ENCODE data around the gene THSD7B.

THSD7B gene

DNA sequence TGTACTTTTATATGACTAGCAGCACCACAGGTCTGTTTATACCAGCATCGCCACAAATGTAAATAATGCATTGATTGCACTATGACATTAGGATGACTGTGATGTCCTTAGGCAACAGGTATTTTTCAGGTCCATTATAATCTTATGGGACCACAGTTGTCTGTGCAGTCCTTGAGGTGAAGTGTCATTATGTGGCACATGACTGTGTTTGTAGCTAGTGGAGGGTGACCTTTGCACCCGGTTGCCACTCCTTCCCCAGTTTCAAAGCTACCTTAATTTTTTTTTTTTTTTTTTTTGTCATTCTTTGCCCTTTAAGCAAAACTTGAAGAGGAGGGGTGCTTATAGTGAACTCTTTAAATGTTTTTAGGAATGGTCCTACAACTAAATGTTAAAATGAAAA lies 386.4 kb downstream of the THSD7B start:
- no peak for DNase-seq (ENCODE audit: low read depth in 2 of 2, low spot score in 1 of 2)

DNA sequence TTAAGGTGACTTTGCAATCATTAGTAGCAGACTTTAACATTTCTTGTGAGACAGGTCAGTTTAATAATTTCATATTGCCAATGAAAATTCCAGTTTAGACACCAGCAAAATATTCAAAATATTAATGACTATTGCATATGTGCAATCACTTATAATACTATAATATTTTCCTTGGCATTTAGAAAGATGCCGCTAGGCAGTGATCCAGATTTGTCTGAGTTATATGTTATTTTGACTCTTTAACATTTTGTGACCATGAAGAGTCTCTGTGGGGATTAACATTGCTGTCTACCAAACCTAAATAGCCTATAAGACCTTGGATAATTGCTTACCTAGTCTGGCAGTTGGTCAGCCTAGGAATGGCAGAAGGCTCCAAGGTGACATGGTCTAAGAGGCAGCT lies 389.6 kb downstream of the THSD7B start:
- no peak for DNase-seq (ENCODE audit: low read depth in 2 of 2, low spot score in 1 of 2)

DNA sequence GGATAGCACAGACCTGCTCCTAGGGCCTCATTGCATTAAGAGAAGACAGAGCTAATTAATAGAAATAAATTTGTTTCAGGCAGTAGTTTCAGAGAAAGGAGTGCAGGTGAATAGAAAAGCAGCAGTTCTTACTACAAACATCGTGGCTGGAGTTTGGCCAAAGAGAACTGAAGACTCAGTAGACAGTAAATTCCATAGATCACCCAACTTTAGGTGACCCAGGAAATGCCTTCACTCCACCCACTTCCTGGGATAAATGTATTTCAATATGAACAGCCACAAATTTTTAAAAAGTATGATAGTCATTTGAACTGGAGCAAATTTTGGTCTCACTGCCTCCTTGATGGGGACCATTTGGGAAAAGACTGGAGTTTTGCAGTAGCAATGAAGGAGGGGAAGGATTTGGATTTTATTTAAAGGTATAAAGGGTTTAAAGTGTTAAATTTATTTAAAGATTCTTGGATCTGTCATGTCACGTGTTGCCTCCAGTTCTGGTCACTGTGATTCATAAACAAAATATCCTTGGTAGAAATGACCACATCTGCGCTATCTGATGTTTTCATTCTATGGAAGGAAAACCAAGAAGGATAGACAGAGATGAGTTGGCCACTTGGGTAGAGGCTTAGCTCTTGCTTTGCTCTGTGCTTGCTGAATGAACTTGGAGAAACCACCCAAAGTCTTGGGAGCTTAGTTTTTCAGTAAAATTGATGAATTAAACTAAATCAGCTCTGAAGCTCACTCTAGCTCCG lies 390.2 kb downstream of the THSD7B start:
- no peak for DNase-seq (ENCODE audit: low read depth in 2 of 2, low spot score in 1 of 2)

DNA sequence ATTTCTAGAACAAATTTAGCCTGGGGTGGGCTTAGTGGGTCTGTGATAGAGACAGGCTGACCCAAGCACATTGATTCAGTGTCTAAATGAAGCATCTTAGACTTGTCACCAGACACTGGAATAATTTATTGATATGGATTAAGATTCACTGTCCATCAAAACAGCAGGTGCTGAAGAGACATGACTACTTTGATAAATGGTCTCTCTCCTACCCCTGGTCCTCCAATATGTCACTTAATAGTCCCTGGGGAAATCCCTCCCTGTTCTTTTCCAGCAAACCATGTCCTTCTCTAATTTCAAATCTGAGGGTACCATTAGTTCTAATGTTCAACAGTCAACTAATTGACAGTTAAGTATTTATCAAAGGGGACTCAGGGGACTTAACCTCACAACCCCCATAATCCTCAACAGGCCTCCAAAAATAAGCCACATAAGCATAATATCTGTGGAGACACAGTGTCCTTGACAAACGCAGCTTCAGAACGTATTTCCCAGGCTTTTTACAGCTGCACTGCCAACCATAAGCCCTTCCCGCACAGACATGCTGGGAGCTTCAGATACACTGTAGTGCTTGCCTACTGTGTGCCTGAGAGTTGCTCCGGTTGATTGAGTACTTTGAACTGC lies 391.0 kb downstream of the THSD7B start:
- DNase-seq (ENCODE audit: low read depth in 2 of 2, low spot score in 1 of 2) = no peak

DNA sequence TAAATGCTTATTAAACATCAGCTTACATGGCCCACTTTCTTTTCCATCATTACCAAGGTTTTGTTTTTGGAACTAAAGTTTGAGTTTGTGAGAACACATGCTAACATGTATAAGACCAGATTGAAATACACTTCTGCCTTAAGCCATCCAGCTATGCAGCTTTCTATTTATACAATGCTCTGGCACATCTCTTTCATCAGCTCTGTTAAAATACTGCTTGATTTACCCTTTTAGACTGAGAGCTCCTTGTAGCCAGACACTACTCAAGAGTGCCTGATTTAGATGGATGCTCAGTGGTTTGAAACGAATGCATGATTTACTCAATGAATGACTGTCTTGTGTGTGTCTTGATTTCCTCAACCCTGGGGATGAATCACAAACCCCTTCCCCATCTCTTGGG lies 392.5 kb downstream of the THSD7B start:
- no peak for DNase-seq (ENCODE audit: low read depth in 2 of 2, low spot score in 1 of 2)

DNA sequence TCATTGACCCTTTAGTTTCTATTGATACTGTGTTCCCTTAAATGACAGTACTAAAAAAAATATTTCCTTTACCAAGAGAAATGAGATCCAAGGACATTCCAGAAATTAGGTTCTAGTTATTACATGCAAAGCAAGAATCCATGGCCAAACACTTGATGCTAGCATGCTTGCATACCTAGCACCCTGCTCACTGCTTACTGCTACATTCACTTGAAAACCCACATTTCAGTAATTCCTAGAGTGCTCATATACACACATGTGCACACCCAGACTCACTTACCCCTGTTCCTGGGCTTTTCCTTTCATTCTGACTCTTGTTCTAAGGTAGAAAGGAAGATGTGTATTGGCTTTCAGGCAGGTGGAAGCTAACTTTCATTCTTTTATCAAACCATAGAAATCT lies 395.9 kb downstream of the THSD7B start:
- no peak for DNase-seq (ENCODE audit: low read depth in 2 of 2, low spot score in 1 of 2)

DNA sequence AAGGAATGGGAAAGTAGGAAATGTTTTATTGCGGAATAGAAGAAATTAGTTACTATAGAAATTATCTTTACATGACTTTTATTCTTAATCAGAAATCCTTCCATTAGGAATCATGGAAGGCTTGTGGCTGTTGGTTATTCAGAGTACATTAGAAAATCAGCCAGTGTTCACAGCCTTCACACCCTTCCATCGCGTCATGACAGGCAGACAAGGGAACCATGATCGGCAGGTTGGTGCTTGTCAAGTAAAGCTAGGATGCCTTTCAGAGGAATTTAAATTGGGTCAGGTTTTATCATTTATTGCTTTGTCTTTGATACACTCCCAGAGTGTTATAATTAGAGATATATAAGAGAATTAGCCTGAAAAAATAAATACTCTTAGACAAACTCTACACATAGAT lies 400.6 kb downstream of the THSD7B start:
- DNase-seq (ENCODE audit: low read depth in 2 of 2, low spot score in 1 of 2) = no peak

DNA sequence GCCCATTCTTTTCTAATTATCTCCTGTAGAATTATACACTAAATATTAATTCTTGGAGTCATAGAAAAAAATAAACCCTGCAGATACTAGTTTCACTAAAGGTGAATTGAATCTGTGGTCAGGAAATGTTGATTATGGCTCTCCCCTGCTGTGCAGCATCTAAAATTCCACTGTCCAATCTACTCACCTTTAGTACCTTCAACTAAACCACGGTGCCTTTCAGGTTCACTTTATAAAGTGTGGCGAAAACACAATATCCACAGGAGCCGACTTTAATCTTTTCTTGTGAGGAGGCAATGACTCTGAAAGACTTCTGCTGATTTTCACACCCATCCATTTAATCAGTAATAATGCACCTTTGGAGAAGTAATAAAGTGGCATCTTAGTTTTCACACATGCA lies 402.3 kb downstream of the THSD7B start:
- no peak for DNase-seq (ENCODE audit: low read depth in 2 of 2, low spot score in 1 of 2)

DNA sequence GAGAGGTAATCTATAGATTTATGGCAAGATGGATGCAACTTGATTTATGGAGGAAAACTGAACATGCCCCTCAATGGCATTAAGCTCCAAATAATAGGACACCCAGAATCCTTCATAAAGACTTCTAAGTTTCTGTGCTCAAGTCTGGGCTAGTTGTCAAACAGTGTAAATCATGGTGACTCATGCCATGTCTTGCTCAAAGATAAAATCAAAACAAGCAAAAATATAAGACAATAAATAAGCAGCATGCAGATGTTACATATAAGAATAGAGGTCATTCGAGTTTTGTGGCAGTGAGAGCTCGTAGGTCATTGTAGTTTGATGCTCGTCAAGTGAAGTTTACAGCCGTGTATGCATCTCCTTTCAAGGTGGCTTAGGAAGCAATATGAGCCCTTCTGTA lies 403.2 kb downstream of the THSD7B start:
- no peak for DNase-seq (ENCODE audit: low read depth in 2 of 2, low spot score in 1 of 2)

DNA sequence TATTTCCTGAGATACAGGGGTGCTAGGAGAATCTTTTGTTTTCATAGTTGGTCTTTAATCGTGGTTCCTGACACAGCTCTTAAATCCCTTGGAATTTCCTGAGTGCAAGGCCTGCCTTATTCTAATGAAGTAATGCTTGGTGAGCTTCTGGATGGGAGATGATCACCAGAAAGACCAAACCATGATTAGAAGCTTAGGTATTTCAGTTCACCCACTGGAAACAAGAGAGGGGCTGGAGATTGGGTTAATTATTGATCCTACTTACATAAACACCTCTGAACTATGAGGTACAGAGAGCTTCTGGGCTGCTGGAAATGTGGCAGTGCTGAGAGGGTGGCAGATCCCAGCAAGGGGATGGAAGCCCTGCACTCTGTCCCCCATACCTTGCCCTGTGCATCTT lies 406.8 kb downstream of the THSD7B start:
- no peak for DNase-seq (ENCODE audit: low read depth in 2 of 2, low spot score in 1 of 2)

DNA sequence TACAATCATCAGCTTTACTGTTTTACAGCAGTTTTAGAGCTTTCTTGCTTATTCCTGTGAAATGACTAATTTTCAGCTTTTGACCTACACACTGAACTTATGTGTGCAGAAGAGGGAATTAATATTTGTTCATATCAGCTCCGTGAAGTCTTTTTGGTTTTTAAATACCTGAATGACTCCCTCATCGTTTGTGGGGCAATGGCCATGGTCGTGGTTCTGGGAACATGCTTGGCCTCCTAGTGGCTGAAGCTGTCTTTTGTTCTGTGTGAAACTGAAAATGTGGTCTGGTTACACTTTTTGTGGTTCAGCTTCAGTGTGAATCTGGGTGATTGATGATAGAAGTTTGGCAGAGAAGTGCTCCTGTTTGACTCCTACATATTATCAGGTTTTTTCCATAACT lies 408.1 kb downstream of the THSD7B start:
- DNase-seq (ENCODE audit: low read depth in 2 of 2, low spot score in 1 of 2) = no peak

DNA sequence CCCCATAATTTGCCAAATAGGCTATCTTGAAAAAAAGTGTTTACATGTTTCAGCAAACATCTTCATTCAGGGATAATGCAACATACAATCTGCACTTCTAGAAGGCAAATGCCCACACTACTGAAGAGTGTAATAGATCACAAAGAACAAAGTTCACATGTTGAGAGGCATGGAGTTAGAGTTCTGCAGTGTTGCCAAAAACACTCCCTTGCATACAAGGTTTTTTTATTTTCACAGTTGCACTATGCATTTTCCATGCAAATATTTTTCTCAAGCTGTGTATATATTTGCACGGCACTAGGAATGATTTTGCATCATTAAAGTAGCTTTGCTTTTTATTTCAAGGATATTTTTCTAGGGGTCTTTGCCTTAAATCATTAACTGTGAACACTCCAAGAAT lies 409.9 kb downstream of the THSD7B start:
- DNase-seq (ENCODE audit: low read depth in 2 of 2, low spot score in 1 of 2) = no peak

DNA sequence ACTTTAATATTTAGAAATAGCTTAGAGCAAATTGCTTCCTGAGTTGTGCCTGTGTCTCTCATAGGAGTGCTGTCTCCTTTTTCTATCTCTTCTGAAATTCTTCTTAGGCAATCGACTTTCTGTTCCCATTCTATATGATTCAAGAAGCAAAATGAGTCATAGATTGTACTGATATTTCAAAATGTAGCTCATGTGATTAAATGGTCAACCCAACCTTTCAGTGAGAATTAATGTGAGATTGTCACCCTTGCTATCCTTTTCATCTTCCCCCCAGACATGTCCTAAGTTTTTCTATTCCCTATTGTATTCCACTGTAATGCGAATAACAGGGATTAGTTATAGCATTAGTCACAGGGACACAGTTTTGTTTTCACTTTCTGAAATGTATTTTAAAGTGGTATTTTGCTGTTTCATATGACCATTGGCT lies 413.6 kb downstream of the THSD7B start:
- DNase-seq (ENCODE audit: low read depth in 2 of 2, low spot score in 1 of 2) = no peak

DNA sequence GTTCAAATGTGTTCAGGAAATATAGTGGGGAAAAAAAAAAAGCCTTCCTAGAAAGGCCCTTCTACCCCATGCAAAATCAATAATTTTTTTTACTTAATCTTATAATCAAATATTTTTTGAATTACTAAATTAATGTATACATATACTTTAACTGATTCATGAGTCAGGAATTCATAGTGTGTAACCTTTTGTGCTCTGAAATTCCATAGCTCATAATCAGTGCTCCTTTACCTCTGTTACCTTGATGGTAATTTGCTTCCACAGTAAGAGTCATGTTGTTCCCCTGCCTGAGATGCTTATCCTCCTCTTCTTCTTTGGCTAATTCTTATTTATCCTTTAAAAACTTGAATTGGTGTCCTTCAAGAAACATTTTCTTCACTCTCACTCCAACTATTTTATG lies 414.2 kb downstream of the THSD7B start:
- no peak for DNase-seq (ENCODE audit: low read depth in 2 of 2, low spot score in 1 of 2)

DNA sequence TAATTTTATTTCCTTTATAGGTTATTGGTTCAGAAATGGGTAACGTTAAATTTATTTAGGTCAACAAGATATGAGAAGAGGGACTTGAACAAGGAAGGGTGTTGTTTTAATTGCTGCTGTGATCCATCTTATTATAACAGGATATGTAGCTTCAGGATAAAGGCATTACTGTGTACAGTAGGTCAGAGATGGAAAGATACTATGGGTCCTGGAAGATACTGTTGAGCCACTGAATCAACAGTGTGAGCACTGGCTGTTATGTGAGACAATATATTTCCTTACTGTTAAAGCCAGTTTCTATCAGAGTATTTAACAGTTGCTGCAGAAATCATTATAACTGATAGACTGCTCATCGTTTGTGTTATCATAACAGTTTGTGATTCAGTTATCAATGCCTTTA lies 414.7 kb downstream of the THSD7B start:
- no peak for DNase-seq (ENCODE audit: low read depth in 2 of 2, low spot score in 1 of 2)

DNA sequence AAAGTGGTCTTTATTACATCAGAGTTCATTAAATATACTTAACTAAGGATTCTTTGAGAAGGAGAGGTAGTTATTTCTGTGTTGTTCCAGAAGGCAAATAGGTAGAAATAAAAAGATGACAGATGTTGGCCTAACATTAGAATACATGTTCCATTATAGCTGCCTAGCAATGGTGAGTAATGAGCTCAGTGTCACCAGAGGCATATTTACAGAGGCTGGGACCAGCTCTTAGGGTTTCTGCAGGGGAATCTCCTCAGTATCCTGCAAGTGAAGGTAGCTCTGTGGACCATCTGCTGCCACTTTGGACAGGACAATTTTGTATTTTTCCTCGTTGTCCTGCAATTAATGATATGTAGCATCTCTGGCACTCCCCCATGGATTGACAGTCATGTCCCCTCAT lies 416.0 kb downstream of the THSD7B start:
- no peak for DNase-seq (ENCODE audit: low read depth in 2 of 2, low spot score in 1 of 2)

DNA sequence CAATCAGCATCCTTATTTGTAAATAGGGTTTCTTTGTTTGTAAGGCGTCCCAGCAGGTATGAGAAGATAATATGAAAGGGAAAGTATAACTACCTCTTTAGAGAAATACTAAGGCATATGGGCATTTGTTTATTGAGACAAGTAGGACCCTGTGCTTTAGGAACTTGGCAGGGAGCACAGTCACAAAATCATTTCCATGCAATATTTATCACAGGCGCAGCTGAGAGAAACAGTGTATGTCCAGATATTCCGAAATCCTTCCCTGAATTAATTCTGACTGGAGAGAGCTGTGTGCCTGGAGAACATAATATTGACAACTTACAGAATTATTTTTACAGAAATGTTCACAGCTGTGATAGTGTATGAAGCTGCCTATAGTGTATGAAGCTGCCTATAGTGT lies 416.7 kb downstream of the THSD7B start:
- DNase-seq (ENCODE audit: low read depth in 2 of 2, low spot score in 1 of 2) = no peak

DNA sequence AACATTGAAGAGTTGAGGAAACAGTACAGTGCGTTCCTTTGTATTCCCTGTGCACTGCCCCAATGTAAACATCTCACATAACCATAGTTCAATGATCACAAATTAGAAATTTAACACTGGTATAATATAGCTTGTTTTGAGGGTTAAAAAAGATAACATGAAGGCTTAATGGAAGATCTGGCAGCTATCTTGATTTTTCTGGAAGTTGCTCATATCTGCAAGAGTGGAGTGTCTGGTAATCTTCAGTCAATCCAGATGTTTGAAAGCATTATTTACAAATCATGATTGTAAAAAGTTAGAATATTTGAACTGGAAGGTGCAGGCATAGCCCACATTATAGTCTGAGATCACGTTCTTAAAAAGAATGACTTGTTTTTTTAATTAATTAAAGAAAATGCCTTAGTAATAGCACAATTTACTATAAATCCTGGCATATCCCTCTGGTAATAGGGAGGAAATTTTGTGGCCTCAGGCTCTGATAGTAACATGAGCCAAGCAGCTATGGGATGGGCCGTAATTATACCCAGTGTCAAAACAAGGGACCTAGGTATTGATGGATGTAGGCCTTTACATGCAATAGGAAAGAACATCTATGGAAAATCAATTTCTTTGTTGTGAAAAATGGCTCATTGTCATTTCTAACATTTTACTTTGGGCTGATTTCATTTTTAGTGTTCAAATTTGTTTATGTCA lies 418.0 kb downstream of the THSD7B start:
- DNase-seq (ENCODE audit: low read depth in 2 of 2, low spot score in 1 of 2) = no peak

DNA sequence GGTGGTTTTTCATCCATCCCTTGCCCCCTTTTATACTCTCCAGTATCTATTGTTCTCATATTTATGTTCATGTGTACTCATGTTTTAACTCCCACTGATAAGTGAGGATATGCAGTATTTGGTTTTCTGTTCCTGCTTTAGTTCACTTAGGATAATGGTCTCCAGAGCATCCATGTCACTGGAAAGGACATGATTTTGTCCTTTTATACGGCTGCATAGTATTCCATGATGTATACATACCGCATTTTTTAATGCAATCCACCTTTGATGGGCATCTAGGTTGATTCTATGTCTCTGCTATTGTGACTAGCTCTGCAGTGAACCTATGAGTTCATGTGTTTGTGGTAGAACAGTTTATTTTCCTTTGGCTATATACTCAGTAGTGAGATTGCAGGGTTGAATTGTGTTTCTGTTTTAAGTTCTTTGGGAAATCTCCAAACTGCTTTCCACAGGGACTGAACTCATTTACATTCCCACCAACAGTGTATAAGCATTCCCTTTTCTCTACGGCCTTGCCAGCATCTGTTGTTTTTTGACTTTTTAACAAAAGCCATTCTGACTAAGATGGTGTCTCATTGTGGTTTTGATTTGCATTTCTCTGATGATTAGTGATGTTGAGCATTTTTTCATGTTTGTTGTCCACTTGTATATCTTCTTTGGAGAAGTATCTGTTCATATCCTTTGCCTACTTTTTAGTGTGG lies 420.2 kb downstream of the THSD7B start:
- no peak for DNase-seq (ENCODE audit: low read depth in 2 of 2, low spot score in 1 of 2)

DNA sequence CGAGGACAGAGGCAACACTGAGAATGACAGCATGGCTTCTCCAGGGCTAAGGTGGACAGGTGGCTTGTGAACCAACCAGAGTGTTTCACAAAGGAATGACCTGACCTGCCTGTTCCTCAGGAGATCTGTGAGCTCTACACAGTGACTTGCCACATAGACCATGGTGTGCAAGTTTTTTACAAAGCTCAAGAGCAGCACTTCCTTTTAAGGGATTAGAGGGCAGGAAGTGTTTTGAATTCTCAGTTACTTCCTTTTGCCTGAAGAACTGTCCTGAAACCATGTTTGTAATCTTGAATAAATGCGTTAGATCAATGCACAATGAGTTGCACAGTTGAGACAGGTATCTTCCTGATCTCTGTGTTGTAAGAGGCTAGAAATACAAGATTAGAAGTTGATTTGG lies 421.9 kb downstream of the THSD7B start:
- DNase-seq (ENCODE audit: low read depth in 2 of 2, low spot score in 1 of 2) = no peak

DNA sequence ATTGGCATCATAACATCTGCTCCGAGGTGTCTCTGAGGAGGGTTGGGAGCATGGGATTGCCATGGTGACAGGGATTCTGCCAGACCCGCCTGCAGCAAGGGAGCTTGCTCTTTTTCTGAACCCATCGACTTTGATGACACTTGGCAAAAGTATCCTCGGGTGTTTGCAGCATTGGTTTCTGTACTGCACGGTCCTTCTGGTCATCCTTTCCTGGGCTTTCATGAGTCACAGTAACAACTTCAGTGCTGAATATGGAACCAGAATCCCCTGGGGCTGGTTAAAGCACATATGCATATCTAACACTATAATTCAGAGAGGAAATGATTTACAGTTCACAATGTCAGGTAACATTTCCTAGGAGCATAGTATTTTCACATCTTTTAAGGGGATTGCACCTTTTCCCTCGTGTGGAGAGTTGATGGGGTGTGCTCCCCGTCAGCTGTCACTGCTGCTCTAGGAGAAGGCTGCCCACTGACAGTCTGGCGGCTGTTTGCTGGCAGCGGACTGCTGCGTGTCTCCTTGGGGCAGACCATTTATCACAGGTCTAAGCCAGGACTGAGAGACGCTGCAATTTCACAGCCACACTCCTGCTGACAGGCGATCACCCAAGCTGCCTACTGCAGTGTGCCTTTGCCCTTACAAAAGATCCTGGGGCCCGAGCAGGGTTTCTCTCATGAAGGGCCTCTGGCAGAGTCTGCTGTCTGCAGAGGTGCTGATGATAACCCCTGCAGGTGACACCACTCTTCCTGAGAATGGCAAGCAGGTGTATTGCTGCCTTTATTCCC lies 425.3 kb downstream of the THSD7B start:
- no peak for DNase-seq (ENCODE audit: low read depth in 2 of 2, low spot score in 1 of 2)
